Ishikawa (cell line): ENCODE data around the gene AKR1B1.

Experiments used
- CEBPB ChIP-seq: IDR thresholded peaks from 2 replicates; pipeline ENCODE4 v1.6.1; 2012
- CREB1 ChIP-seq: IDR thresholded peaks from 2 replicates; pipeline ENCODE4 v1.6.1; 2012; ENCODE audit warnings: low read depth
- EGR1 ChIP-seq: IDR thresholded peaks from 2 replicates; pipeline ENCODE4 v1.6.1; 2012
- EP300 ChIP-seq: IDR thresholded peaks from 2 replicates; pipeline ENCODE4 v1.6.1; 2012; ENCODE audit warnings: borderline replicate concordance
- FOXM1 ChIP-seq: IDR thresholded peaks from 2 replicates; pipeline ENCODE4 v1.6.1; 2012; ENCODE audit warnings: low read depth, borderline replicate concordance
- MAX ChIP-seq: IDR thresholded peaks from 2 replicates; pipeline ENCODE4 v1.6.1; 2012
- NFIC ChIP-seq: IDR thresholded peaks from 2 replicates; pipeline ENCODE4 v1.6.1; 2012
- RAD21 ChIP-seq: IDR thresholded peaks from 2 replicates; pipeline ENCODE4 v1.6.1; 2012; ENCODE audit warnings: low read depth
- REST ChIP-seq: IDR thresholded peaks from 2 replicates; pipeline ENCODE4 v1.6.1; 2012; ENCODE audit warnings: low read depth, mild to moderate bottlenecking
- TAF1 ChIP-seq: IDR thresholded peaks from 2 replicates; pipeline ENCODE4 v1.6.1; 2012; ENCODE audit warnings: low read depth, mild to moderate bottlenecking
- TCF12 ChIP-seq: IDR thresholded peaks from 2 replicates; pipeline ENCODE4 v1.6.1; 2012; ENCODE audit warnings: low read depth
- TEAD4 ChIP-seq: IDR thresholded peaks from 2 replicates; pipeline ENCODE4 v1.6.1; 2012
- USF1 ChIP-seq: IDR thresholded peaks from 2 replicates; pipeline ENCODE4 v1.6.1; 2012
- YY1 ChIP-seq: IDR thresholded peaks from 2 replicates; pipeline ENCODE4 v1.6.1; 2012; ENCODE audit warnings: low read depth
- ZBTB7A ChIP-seq: IDR thresholded peaks from 2 replicates; pipeline ENCODE4 v1.6.1; 2012; ENCODE audit warnings: low read depth

AKR1B1 gene

GRCh38 chr7:134441264-134441663, 17.6 kb downstream of the AKR1B1 start:
- TF ChIP-seq YY1 (no peak), FOXM1 (no peak), RAD21 (no peak), MAX (no peak), USF1 (no peak), EGR1 (no peak), EP300 (no peak), CREB1 (no peak), TCF12 (no peak), TEAD4 (no peak), NFIC (no peak), ZBTB7A (no peak), TAF1 (no peak), REST (no peak), CEBPB (no peak)

GRCh38 chr7:134440476-134440875, 18.4 kb downstream of the AKR1B1 start:
- TF ChIP-seq USF1 (no peak), EP300 (no peak), NFIC (no peak), EGR1 (no peak), CREB1 (no peak), TCF12 (no peak), YY1 (no peak), TAF1 (no peak), RAD21 (no peak), REST (no peak), CEBPB (no peak), TEAD4 (no peak), ZBTB7A (no peak), FOXM1 (no peak), MAX (no peak)

GRCh38 chr7:134440067-134440466, 18.8 kb downstream of the AKR1B1 start:
- TF ChIP-seq YY1: no peak
- TF ChIP-seq TEAD4: no peak
- no peak for TF ChIP-seq CREB1
- no peak for TF ChIP-seq EGR1
- TF ChIP-seq ZBTB7A: no peak
- no peak for TF ChIP-seq TAF1
- no peak for TF ChIP-seq NFIC
- no peak for TF ChIP-seq USF1
- no peak for TF ChIP-seq RAD21
- TF ChIP-seq CEBPB: no peak
- TF ChIP-seq FOXM1: no peak
- no peak for TF ChIP-seq TCF12

GRCh38 chr7:134438946-134439345, 20.0 kb downstream of the AKR1B1 start:
- no peak for TF ChIP-seq MAX
- no peak for TF ChIP-seq YY1
- no peak for TF ChIP-seq ZBTB7A
- no peak for TF ChIP-seq EP300
- no peak for TF ChIP-seq RAD21
- no peak for TF ChIP-seq CREB1
- TF ChIP-seq REST: no peak
- no peak for TF ChIP-seq TEAD4
- TF ChIP-seq TCF12: no peak
- no peak for TF ChIP-seq EGR1
- TF ChIP-seq FOXM1: no peak
- TF ChIP-seq CEBPB: no peak
- no peak for TF ChIP-seq USF1
